Natural killer cell (primary cell): ENCODE data around the gene SLIRP. TPM values are rescaled to one million over a fixed set of nuclear protein-coding genes. Genes with fewer than 3 reads are reported as not detected.

Source experiments
- ATAC-seq, 3 donors: fragments of 150-1000 bp in 2 of 3; fragments of 200-7000 bp in 1 of 3; cut with Tn5 transposase; 1 replicate in 1 of 3; 2 replicates in 2 of 3; pipeline ENCODE4 v1.10.0; 2021; ENCODE audit warnings: mild to moderate bottlenecking in 2 of 3, moderate library complexity in 2 of 3
- DNase-seq, 2 donors: peaks; one replicate each; pipeline versions ENCODE4 v3.0.0 to v3.0.0-alpha.2; 2013 to 2021; ENCODE audit warnings: mixed read lengths in 1 of 2
- H3K27ac ChIP-seq: one replicate; pipeline ENCODE4 v1.5.1; 2013; ENCODE audit warnings: mild to moderate bottlenecking, low read length
- H3K27me3 ChIP-seq: one replicate; pipeline ENCODE4 v1.6.1; 2013; ENCODE audit warnings: low read length; ENCODE audit not compliant: control insufficient read depth, insufficient read depth
- H3K36me3 ChIP-seq: one replicate; pipeline ENCODE4 v1.6.1; 2013; ENCODE audit warnings: low read length; ENCODE audit not compliant: control insufficient read depth, insufficient read depth
- H3K4me1 ChIP-seq: one replicate; pipeline ENCODE4 v1.6.1; 2013; ENCODE audit warnings: low read length; ENCODE audit not compliant: control insufficient read depth, insufficient read depth
- H3K4me3 ChIP-seq: one replicate; pipeline ENCODE4 v1.5.1; 2013; ENCODE audit warnings: low read length
- H3K9me3 ChIP-seq: one replicate; pipeline ENCODE4 v1.6.1; 2013; ENCODE audit warnings: low read length; ENCODE audit not compliant: control insufficient read depth, insufficient read depth
- H3K27ac Mint-ChIP-seq, 2 donors: one replicate each; pipeline ENCODE4 v1.8.0; 2022; ENCODE audit warnings: mild to moderate bottlenecking in 2 of 2, mixed read lengths in 2 of 2, moderate library complexity in 1 of 2
- H3K27me3 Mint-ChIP-seq, 2 donors: one replicate each; pipeline ENCODE4 v1.8.0; 2022; ENCODE audit warnings: low read depth in 2 of 2, mixed read lengths in 2 of 2
- H3K36me3 Mint-ChIP-seq: one replicate; pipeline ENCODE4 v1.8.0; 2022; ENCODE audit warnings: mixed read lengths
- H3K4me1 Mint-ChIP-seq, 2 donors: one replicate each; pipeline ENCODE4 v1.8.0; 2022; ENCODE audit warnings: mixed read lengths in 2 of 2
- H3K4me3 Mint-ChIP-seq: one replicate; pipeline ENCODE4 v1.8.0; 2022; ENCODE audit warnings: mild to moderate bottlenecking, moderate library complexity, mixed read lengths
- H3K9me3 Mint-ChIP-seq, 2 donors: one replicate each; pipeline ENCODE4 v1.8.0; 2022; ENCODE audit warnings: mixed read lengths in 2 of 2
- WGBS: methylation state at CpG from one replicate; pipeline ENCODE4 v1.1.7; 2013; ENCODE audit warnings: missing lambda C conversion rate; ENCODE audit not compliant: insufficient coverage; 5-methylcytosine and 5-hydroxymethylcytosine counted together
- intact Hi-C: fragments of 100-400 bp; cut with micrococcal nuclease; formaldehyde crosslinking; loops from one replicate; pipeline ENCODE4 v1.14.2; 2022
- total RNA-seq, 4 donors: library from RNA; stranded (reverse); fragments of 120-200 nt in 1 of 4; gene quantifications; one replicate each; pipeline versions ENCODE4 v1.2.3 to v1.2.4, GENCODE V29; 2013 to 2022
- TF ChIP-seq, protein P1 (sequence below): fragments of 200-600 bp; IDR thresholded peaks from one replicate; pipeline ENCODE4 v1.8.0; 2022; ENCODE audit warnings: antibody characterized with exemption

The SLIRP gene
- total RNA-seq, 3 donors from 2014 or later (not counting 1 experiment from before 2014, with no cell fraction given), result 29.5 to 33.1 (median 31.6) TPM

DNA sequence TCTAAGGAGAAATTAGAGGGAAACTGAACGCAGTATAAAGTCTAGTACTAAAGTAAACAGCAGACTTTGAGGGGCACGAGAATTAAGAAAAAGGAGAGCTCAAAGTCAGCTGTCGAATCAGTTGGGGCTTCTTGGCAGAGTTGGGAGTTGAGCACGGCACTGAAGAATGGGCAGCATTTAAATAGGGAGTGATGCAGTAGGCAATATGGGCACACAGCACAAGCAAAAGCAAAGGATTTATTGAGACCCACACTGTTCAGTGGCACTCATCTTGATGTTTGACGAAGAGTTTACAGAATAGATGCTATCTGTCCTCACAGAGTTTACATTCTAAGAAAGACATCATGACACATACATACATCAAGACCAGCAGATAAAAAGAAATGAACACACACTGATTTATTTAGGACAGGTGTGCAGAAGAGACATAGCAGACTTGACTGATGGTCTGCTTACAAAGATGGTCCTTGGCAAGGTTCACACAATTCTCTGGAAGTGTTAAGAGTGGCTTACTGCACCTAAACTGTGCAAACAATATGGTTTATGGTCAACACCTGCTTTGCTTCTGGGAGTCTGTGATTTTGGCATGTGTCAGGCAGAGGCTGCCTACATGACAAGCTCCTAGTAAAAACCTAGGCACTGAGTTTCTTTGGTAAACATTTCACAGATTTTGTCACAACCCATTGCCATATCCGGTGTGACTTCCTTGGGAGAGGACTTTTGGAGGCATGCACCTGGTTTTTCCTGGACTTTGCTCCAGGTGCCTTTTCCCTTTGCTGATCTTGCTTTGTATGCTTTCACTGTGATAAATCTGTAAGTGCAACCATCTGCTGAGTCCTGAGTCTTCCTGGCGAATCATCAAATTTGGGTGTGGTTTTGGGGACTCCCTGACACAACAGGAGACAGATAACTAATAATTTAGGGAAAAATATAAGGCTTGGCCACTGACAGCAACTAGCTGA is 26.4 kb upstream of the SLIRP start:
- Histone ChIP-seq H3K4me1 (no peaks in the 10 kb centered on the region), H3K27ac (no peak overlapping the region), H3K4me3 (no peak overlapping the region), H3K9me3 (no peaks in the 10 kb centered on the region), H3K36me3 (peaks cover 14% of the 10 kb centered on the region), H3K27me3 (no peaks in the 10 kb centered on the region)
- Mint-ChIP-seq H3K9me3 (no peaks in the 10 kb centered on the region), H3K27me3 (no peaks in the 10 kb centered on the region), H3K36me3 (no peaks in the 10 kb centered on the region), H3K4me1 (no peaks in the 10 kb centered on the region), H3K27ac (no peak overlapping the region), H3K4me3 (no peak overlapping the region)
- WGBS, result 95% methylated on average over 7 of the region's 7 CpGs
- intact Hi-C loops, result no loop called here
- TF ChIP-seq, protein P1, sequence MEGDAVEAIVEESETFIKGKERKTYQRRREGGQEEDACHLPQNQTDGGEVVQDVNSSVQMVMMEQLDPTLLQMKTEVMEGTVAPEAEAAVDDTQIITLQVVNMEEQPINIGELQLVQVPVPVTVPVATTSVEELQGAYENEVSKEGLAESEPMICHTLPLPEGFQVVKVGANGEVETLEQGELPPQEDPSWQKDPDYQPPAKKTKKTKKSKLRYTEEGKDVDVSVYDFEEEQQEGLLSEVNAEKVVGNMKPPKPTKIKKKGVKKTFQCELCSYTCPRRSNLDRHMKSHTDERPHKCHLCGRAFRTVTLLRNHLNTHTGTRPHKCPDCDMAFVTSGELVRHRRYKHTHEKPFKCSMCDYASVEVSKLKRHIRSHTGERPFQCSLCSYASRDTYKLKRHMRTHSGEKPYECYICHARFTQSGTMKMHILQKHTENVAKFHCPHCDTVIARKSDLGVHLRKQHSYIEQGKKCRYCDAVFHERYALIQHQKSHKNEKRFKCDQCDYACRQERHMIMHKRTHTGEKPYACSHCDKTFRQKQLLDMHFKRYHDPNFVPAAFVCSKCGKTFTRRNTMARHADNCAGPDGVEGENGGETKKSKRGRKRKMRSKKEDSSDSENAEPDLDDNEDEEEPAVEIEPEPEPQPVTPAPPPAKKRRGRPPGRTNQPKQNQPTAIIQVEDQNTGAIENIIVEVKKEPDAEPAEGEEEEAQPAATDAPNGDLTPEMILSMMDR, result no peak
- ATAC-seq (no peak), DNase-seq (no peak)

DNA sequence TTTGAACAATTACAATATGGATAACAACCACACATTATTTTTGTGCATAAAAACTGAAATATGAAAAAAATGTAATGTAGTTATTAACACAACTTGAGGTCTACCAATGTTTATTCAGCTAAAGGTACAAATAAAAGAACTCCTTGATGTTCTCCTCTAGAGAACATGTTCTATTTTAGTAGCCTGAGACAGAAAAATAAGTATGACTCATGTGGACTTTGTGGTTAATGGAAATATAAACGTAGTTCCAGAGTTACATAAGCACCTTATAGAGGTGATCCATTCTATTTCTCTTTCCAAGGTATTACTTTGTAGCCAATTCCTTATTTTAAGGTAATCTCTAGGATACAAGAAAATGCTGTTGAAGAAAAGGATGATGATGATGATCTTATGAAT is 25.7 kb upstream of the SLIRP start:
- no peak for ATAC-seq

DNA sequence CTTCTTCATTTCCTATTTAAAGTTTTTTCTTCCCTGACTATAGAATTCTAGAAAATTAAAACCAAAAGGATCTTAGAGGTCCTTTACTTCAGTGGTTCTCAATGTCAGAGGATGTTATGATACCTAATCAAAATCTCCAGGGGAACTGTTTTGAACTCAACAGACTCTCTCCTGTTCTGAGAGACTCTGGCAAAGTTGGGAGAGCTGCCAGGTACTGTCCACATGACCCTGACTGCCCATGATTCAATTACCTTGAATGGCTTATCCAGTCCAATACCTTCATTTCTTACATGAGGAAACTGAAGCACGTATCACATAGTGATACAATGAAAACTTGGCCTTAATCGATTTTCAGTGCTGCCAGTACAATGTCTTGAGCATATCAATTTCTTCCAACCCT is 16.6 kb upstream of the SLIRP start:
- 100% methylated on average over 2 of the region's 2 CpGs for WGBS
- Mint-ChIP-seq H3K4me1 (peaks cover 0 to 5% of the 10 kb centered on the region in 2 donors), H3K9me3 (no peaks in the 10 kb centered on the region), H3K36me3 (peaks cover 11% of the 10 kb centered on the region), H3K27me3 (no peaks in the 10 kb centered on the region), H3K27ac (no peak overlapping the region), H3K4me3 (no peak overlapping the region)
- no peaks in the 10 kb centered on the region for H3K9me3 ChIP-seq
- H3K4me1 ChIP-seq, result no peaks in the 10 kb centered on the region
- no peak for ATAC-seq
- H3K36me3 ChIP-seq, result peaks cover 54% of the 10 kb centered on the region
- intact Hi-C loops, result no loop called here
- no peaks in the 10 kb centered on the region for H3K27me3 ChIP-seq
- no peak overlapping the region for H3K27ac ChIP-seq
- DNase-seq, result no peak
- H3K4me3 ChIP-seq, result no peak overlapping the region
- TF ChIP-seq, protein P1, result no peak

More for the DNA sequence above, 25.7 kb upstream of the SLIRP start:
- Histone ChIP-seq H3K9me3 (no peaks in the 10 kb centered on the region), H3K4me3 (no peak overlapping the region), H3K4me1 (no peaks in the 10 kb centered on the region), H3K27me3 (no peaks in the 10 kb centered on the region), H3K27ac (no peak overlapping the region), H3K36me3 (peaks cover 19% of the 10 kb centered on the region)
- Mint-ChIP-seq H3K36me3 (peaks cover 4% of the 10 kb centered on the region), H3K27ac (no peak overlapping the region), H3K9me3 (no peaks in the 10 kb centered on the region), H3K4me3 (no peak overlapping the region), H3K27me3 (no peaks in the 10 kb centered on the region), H3K4me1 (no peaks in the 10 kb centered on the region)
- TF ChIP-seq, protein P1, result no peak
- DNase-seq, result no peak
- intact Hi-C loops, result no loop called here
- no CpG with 5 or more reads among the region's 1 CpG for WGBS
